ENCODE results near the gene VPS13D.

The VPS13D gene

DNA sequence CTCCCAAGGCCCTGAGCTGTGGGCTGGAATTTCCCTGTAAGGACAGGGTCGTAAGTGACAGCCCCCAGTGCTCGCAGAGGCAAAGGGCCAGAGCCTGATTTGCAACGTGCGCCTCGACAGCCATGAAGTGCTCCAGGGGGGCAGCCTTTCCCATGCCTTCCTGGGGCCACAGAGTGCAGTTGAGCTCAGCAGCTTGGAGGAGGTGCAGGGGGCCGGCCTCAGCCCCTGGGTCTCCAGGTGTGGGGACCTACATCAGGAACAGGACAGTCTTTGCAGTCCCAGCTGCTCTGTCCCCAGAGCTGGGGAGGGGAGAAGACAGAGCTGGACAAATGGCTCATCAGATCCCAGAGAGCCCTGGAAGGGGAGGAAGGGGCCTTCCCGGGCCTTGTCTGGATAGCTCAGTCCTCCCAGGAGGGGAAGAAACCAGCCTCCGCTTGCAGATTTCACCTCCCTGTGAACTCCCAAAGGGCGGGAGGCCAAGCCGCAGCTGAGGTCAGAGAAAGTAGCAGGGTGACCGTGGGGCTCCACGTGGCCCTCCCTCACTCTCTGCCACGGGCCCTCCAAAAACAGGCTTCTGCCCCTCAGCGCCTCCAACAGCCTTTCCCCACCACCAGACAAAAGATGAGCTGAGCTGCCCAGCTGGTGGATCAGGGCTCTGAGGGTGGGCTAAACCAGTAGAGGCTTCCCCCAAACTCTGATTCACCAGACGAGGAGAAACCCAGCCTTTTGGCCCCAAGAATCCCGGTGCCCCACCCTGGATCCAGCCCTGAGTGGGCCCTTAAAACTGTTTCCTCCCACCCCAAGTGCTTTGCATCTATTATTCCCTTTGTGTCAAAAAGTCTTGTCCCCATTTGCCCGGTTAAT, 311.7 kb downstream of the VPS13D start:
- Histone ChIP-seq H3K4me3 (ENCODE audit: insufficient read length, low read depth) (no peak overlapping the region), H3K27me3 (ENCODE audit: insufficient read depth, insufficient read length) (no peaks in the 10 kb centered on the region), H3K9me3 (ENCODE audit: insufficient read depth, low read length) (no peaks in the 10 kb centered on the region), H3K9ac (ENCODE audit: insufficient read length, low read depth) (no peak overlapping the region), H3K4me1 (ENCODE audit: insufficient read depth, insufficient read length) (peaks cover 13% of the 10 kb centered on the region), H3K36me3 (ENCODE audit: insufficient read depth, insufficient read length, low read length) (no peaks in the 10 kb centered on the region)
- TF ChIP-seq ZNF274 (IDR thresholded peaks at IDR 0.05; ENCODE audit: low read depth, low read length): no peak
- TF ChIP-seq SUZ12 (IDR thresholded peaks at IDR 0.05; ENCODE audit: extremely low read depth, insufficient read depth, insufficient read length): no peak
- TF ChIP-seq YY1 (IDR thresholded peaks at IDR 0.05; ENCODE audit: insufficient read depth, insufficient read length): no peak
- no peak for DNase-seq (ENCODE audit: low read depth, low spot score)

DNA sequence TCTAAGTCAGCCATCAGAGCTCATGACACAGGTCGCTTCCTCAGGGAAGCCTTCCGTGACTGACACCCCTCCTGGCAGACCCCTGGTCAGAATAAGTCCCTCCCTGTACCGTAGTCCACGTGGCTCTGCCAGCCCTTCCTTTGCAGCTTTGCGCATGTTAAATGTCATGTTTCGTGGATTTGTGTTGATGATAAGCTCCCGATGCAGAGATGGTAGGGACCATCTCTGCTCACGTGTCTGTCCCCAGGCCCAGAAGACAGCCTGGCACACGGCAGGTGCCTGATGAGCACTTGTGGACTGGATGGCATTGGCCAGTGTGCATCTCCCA, 312.3 kb downstream of the VPS13D start:
- no peak overlapping the region for H3K4me3 ChIP-seq (ENCODE audit: insufficient read length, low read depth)
- H3K4me1 ChIP-seq (ENCODE audit: insufficient read depth, insufficient read length): peaks cover 13% of the 10 kb centered on the region
- no peak for TF ChIP-seq YY1 (IDR thresholded peaks at IDR 0.05; ENCODE audit: insufficient read depth, insufficient read length)
- no peak for TF ChIP-seq ZNF274 (IDR thresholded peaks at IDR 0.05; ENCODE audit: low read depth, low read length)
- no peak for TF ChIP-seq SUZ12 (IDR thresholded peaks at IDR 0.05; ENCODE audit: extremely low read depth, insufficient read depth, insufficient read length)
- H3K9me3 ChIP-seq (ENCODE audit: insufficient read depth, low read length): no peaks in the 10 kb centered on the region
- H3K27me3 ChIP-seq (ENCODE audit: insufficient read depth, insufficient read length): no peaks in the 10 kb centered on the region
- no peaks in the 10 kb centered on the region for H3K36me3 ChIP-seq (ENCODE audit: insufficient read depth, insufficient read length, low read length)
- H3K9ac ChIP-seq (ENCODE audit: insufficient read length, low read depth): no peak overlapping the region
- DNase-seq (ENCODE audit: low read depth, low spot score): no peak

DNA sequence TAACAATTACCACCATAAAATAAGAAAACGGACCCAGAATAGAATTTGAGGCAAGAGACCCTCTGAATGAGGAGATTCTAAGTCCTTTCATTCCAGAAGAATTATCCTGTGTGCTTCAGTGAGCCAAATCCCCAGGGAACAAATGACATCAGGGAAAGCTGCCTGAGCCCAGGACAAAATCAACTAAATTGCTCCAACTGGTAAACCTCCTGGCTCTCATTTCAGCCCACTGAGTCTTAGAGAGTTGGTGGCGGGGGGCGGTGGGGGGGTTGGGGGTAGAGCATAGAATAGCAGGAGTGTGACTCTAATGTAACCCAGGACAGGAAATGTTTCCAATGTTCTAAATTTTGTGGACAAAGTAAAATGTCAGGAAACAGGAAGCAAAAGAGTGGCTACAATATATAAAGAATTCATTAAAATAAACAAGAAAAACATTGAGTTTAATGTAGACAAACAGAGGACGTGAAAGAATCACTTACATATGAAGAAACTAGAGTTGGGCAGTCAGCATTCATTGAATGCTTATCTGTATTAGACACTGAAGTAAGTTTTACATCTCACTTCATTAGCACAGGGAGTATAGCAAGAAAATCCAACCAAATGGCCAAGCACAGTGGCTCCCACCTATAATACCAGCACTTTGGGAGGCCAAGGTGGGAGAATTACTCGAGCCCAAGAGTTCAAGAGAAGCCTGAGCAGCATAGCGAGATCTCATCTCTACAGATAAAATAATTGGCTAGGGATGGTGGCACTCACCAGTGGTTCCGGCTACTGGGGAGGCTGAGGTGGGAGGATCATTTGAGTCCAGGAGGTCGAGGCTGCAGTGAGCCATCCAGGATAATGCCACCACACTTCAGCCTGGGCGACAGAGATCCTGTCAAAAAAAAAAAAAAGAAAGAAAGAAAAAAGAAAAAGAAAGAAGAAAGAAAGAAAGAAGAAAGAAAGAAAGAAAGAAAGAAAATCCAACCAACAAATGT, 313.1 kb downstream of the VPS13D start:
- no peak for TF ChIP-seq SUZ12 (IDR thresholded peaks at IDR 0.05; ENCODE audit: extremely low read depth, insufficient read depth, insufficient read length)
- no peak for TF ChIP-seq YY1 (IDR thresholded peaks at IDR 0.05; ENCODE audit: insufficient read depth, insufficient read length)
- TF ChIP-seq ZNF274 (IDR thresholded peaks at IDR 0.05; ENCODE audit: low read depth, low read length): no peak
- H3K4me1 ChIP-seq (ENCODE audit: insufficient read depth, insufficient read length): peaks cover 13% of the 10 kb centered on the region
- H3K9me3 ChIP-seq (ENCODE audit: insufficient read depth, low read length): no peaks in the 10 kb centered on the region
- no peaks in the 10 kb centered on the region for H3K27me3 ChIP-seq (ENCODE audit: insufficient read depth, insufficient read length)
- DNase-seq (ENCODE audit: low read depth, low spot score): no peak
- H3K9ac ChIP-seq (ENCODE audit: insufficient read length, low read depth): no peak overlapping the region
- H3K36me3 ChIP-seq (ENCODE audit: insufficient read depth, insufficient read length, low read length): no peaks in the 10 kb centered on the region
- no peak overlapping the region for H3K4me3 ChIP-seq (ENCODE audit: insufficient read length, low read depth)

DNA sequence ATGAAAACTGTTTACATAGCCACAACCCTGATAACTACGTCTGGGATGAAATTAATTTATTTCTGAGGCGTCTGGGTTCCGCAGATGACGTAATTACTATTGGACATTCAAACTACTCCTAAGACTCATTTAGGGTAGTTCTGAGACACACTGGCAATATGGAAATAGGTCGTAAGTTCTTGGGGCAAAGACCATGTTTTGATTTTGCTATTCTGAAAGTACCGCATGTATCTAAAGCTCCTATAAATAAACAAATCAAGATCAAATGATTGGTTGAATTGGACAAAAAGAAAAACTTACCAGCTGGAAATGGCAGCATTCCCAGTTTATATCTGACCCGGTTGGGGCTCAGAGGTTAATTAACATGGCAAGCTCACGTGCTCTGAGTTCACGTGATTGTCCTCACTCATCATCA, 313.9 kb downstream of the VPS13D start:
- no peak for TF ChIP-seq SUZ12 (IDR thresholded peaks at IDR 0.05; ENCODE audit: extremely low read depth, insufficient read depth, insufficient read length)
- Histone ChIP-seq H3K9ac (ENCODE audit: insufficient read length, low read depth) (no peak overlapping the region), H3K4me1 (ENCODE audit: insufficient read depth, insufficient read length) (peaks cover 13% of the 10 kb centered on the region), H3K4me3 (ENCODE audit: insufficient read length, low read depth) (no peak overlapping the region), H3K9me3 (ENCODE audit: insufficient read depth, low read length) (no peaks in the 10 kb centered on the region), H3K36me3 (ENCODE audit: insufficient read depth, insufficient read length, low read length) (no peaks in the 10 kb centered on the region), H3K27me3 (ENCODE audit: insufficient read depth, insufficient read length) (no peaks in the 10 kb centered on the region)
- no peak for DNase-seq (ENCODE audit: low read depth, low spot score)

DNA sequence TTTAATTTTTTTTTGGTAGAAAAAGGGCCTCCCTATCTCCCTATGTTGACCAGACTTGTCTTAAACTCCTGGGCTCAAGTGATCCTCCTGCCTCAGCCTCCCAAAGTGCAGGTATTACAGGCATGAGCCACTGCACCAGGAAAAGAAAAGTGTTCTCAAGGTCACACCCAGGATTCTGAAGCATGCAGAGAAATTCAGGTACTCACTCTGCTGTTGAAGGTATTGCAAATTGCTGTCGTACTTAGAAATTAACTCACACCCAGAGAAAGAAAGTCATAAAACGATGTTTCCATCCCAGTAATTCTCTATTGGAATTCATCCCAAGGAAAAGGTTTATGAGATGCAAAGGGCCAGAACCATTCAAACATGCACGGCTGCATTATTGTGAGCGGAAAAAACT, 314.5 kb downstream of the VPS13D start:
- Histone ChIP-seq H3K9me3 (ENCODE audit: insufficient read depth, low read length) (no peaks in the 10 kb centered on the region), H3K27me3 (ENCODE audit: insufficient read depth, insufficient read length) (no peaks in the 10 kb centered on the region), H3K4me3 (ENCODE audit: insufficient read length, low read depth) (no peak overlapping the region), H3K4me1 (ENCODE audit: insufficient read depth, insufficient read length) (peaks cover 11% of the 10 kb centered on the region), H3K9ac (ENCODE audit: insufficient read length, low read depth) (no peak overlapping the region), H3K36me3 (ENCODE audit: insufficient read depth, insufficient read length, low read length) (no peaks in the 10 kb centered on the region)
- TF ChIP-seq SUZ12 (IDR thresholded peaks at IDR 0.05; ENCODE audit: extremely low read depth, insufficient read depth, insufficient read length): no peak
- TF ChIP-seq ZNF274 (IDR thresholded peaks at IDR 0.05; ENCODE audit: low read depth, low read length): no peak
- no peak for TF ChIP-seq YY1 (IDR thresholded peaks at IDR 0.05; ENCODE audit: insufficient read depth, insufficient read length)
- no peak for DNase-seq (ENCODE audit: low read depth, low spot score)

DNA sequence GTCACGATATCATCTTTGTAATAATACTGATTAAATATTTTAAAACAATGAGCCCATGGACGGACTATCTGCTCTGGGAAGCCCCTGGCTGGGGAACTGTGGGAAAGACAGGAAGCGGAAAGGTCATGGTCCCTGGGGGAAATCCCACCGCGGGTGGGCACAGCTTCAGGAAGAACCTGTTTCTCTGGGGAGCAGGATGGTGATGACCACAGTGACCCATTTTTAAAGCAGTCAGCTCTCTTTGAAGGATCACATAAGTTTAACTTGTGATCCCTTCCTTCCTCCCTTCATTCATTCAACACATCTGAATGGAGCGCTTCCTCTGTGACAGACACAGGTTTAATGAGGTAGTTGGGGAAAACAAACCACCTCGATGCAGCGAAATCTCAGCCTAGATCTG, 315.2 kb downstream of the VPS13D start:
- DNase-seq (ENCODE audit: low read depth, low spot score): no peak
- H3K36me3 ChIP-seq (ENCODE audit: insufficient read depth, insufficient read length, low read length): no peaks in the 10 kb centered on the region
- TF ChIP-seq ZNF274 (IDR thresholded peaks at IDR 0.05; ENCODE audit: low read depth, low read length) (no peak), YY1 (IDR thresholded peaks at IDR 0.05; ENCODE audit: insufficient read depth, insufficient read length) (no peak), SUZ12 (IDR thresholded peaks at IDR 0.05; ENCODE audit: extremely low read depth, insufficient read depth, insufficient read length) (no peak)
- H3K9ac ChIP-seq (ENCODE audit: insufficient read length, low read depth): no peak overlapping the region
- peaks cover 14% of the 10 kb centered on the region for H3K4me1 ChIP-seq (ENCODE audit: insufficient read depth, insufficient read length)
- H3K4me3 ChIP-seq (ENCODE audit: insufficient read length, low read depth): no peak overlapping the region
- no peaks in the 10 kb centered on the region for H3K27me3 ChIP-seq (ENCODE audit: insufficient read depth, insufficient read length)
- no peaks in the 10 kb centered on the region for H3K9me3 ChIP-seq (ENCODE audit: insufficient read depth, low read length)

Measured in NT2/D1 (cell line).